H9 (cell line): ENCODE results near the gene TSPOAP1. TPM values are rescaled to one million over a fixed set of nuclear protein-coding genes. Genes with fewer than 3 reads are reported as not detected.

Experiments
- DNase-seq: peaks from one replicate; pipeline ENCODE4 v3.0.0-alpha.2; 2017
- H2AFZ ChIP-seq: one replicate; pipeline ENCODE4 v1.6.1; 2013; ENCODE audit warnings: mild to moderate bottlenecking, low read length, control low read depth, moderate library complexity
- H2AK5ac ChIP-seq: 2 replicates; pipeline ENCODE4 v1.6.1; 2013; ENCODE audit warnings: low read length, control low read depth, mixed read lengths; ENCODE audit not compliant: insufficient read length
- H2BK120ac ChIP-seq: one replicate; pipeline ENCODE4 v1.6.1; 2013; ENCODE audit warnings: low read depth, mild to moderate bottlenecking, low read length, control low read depth, inconsistent platforms; ENCODE audit not compliant: poor library complexity, severe bottlenecking
- H2BK12ac ChIP-seq: 2 replicates; pipeline ENCODE4 v1.6.1; 2013; ENCODE audit warnings: low read length, control low read depth, mixed read lengths, low read depth; ENCODE audit not compliant: insufficient read length
- H2BK15ac ChIP-seq: 2 replicates; pipeline ENCODE4 v1.6.1; 2013; ENCODE audit warnings: low read depth, low read length, control low read depth
- H2BK20ac ChIP-seq: one replicate; pipeline ENCODE4 v1.6.1; 2013; ENCODE audit warnings: low read depth, mild to moderate bottlenecking, low read length, control low read depth, inconsistent platforms; ENCODE audit not compliant: poor library complexity, severe bottlenecking
- H2BK5ac ChIP-seq: 2 replicates; pipeline ENCODE4 v1.6.1; 2013; ENCODE audit warnings: low read length, control low read depth, mixed read lengths; ENCODE audit not compliant: insufficient read length
- H3K14ac ChIP-seq: 2 replicates; pipeline ENCODE4 v1.6.1; 2013; ENCODE audit warnings: low read length, control low read depth; ENCODE audit not compliant: insufficient read depth
- H3K18ac ChIP-seq: 2 replicates; pipeline ENCODE4 v1.6.1; 2013; ENCODE audit warnings: low read depth, mild to moderate bottlenecking, mixed read lengths, low read length, control low read depth; ENCODE audit not compliant: insufficient read length
- H3K23ac ChIP-seq: 2 replicates; pipeline ENCODE4 v1.6.1; 2013; ENCODE audit warnings: low read length, control low read depth, mixed read lengths, low read depth; ENCODE audit not compliant: insufficient read length
- H3K23me2 ChIP-seq: 2 replicates; pipeline ENCODE4 v1.6.1; 2013; ENCODE audit warnings: low read depth, mild to moderate bottlenecking, mixed read lengths, low read length, control low read depth; ENCODE audit not compliant: insufficient read length, poor library complexity, severe bottlenecking
- H3K27ac ChIP-seq: 2 replicates; pipeline ENCODE4 v1.5.1; 2013; ENCODE audit warnings: low read length, control low read depth, mixed read lengths, low read depth; ENCODE audit not compliant: insufficient read length
- H3K27me3 ChIP-seq: 2 replicates; pipeline ENCODE4 v1.6.1; 2013; ENCODE audit warnings: low read length, control low read depth, inconsistent platforms; ENCODE audit not compliant: insufficient read depth
- H3K4ac ChIP-seq: 2 replicates; pipeline ENCODE4 v1.6.1; 2013; ENCODE audit warnings: low read depth, mild to moderate bottlenecking, control low read depth, inconsistent platforms, low read length, moderate library complexity
- H3K4me1 ChIP-seq: 2 replicates; pipeline ENCODE4 v1.6.1; 2013; ENCODE audit warnings: low read length, control low read depth, inconsistent platforms; ENCODE audit not compliant: insufficient read depth
- H3K4me2 ChIP-seq: 2 replicates; pipeline ENCODE4 v1.6.1; 2013; ENCODE audit warnings: low read length, control low read depth, mixed read lengths; ENCODE audit not compliant: insufficient read length, insufficient read depth
- H3K56ac ChIP-seq: 2 replicates; pipeline ENCODE4 v1.6.1; 2013; ENCODE audit warnings: low read depth, mild to moderate bottlenecking, mixed read lengths, low read length, control low read depth; ENCODE audit not compliant: insufficient read length
- H3K79me1 ChIP-seq: 2 replicates; pipeline ENCODE4 v1.6.1; 2013; ENCODE audit warnings: low read depth, mild to moderate bottlenecking, moderate library complexity, low read length, control low read depth, inconsistent platforms; ENCODE audit not compliant: insufficient read depth, poor library complexity, severe bottlenecking
- H3K79me2 ChIP-seq: 2 replicates; pipeline ENCODE4 v1.6.1; 2013; ENCODE audit warnings: low read length, control low read depth, inconsistent platforms; ENCODE audit not compliant: insufficient read depth
- H3K9ac ChIP-seq: 2 replicates; pipeline ENCODE4 v1.6.1; 2013; ENCODE audit warnings: low read length, control low read depth, mixed read lengths; ENCODE audit not compliant: insufficient read length; ENCODE audit errors: extremely low read depth
- H3K9me3 ChIP-seq: one replicate; pipeline ENCODE4 v1.6.1; 2013; ENCODE audit warnings: low read depth, low read length, inconsistent platforms; ENCODE audit not compliant: control insufficient read depth
- H3T11ph ChIP-seq: one replicate; pipeline ENCODE4 v1.6.1; 2013; ENCODE audit warnings: mild to moderate bottlenecking, low read length, control low read depth, inconsistent platforms
- H4K20me1 ChIP-seq: one replicate; pipeline ENCODE4 v1.6.1; 2013; ENCODE audit not compliant: control insufficient read depth, insufficient read length, insufficient read depth
- H4K5ac ChIP-seq: 2 replicates; pipeline ENCODE4 v1.6.1; 2013; ENCODE audit warnings: low read depth, mild to moderate bottlenecking, mixed read lengths, low read length, control low read depth; ENCODE audit not compliant: insufficient read length
- H4K8ac ChIP-seq: replicated peaks from 2 replicates; pipeline ENCODE4 v1.6.1; 2013; ENCODE audit warnings: low read length, control low read depth, mixed read lengths, low read depth; ENCODE audit not compliant: insufficient read length
- H4K91ac ChIP-seq: 2 replicates; pipeline ENCODE4 v1.6.1; 2013; ENCODE audit warnings: low read depth, mild to moderate bottlenecking, moderate library complexity, mixed read lengths, low read length, control low read depth; ENCODE audit not compliant: insufficient read length
- H3K27ac Mint-ChIP-seq, 3 experiments: 2 replicates in 2 of 3; 3 replicates in 1 of 3; pipeline ENCODE4 v1.8.0; 2020 to 2021; ENCODE audit warnings: mixed read lengths in 3 of 3, mild to moderate bottlenecking in 1 of 3, moderate library complexity in 1 of 3
- H3K27me3 Mint-ChIP-seq: 2 replicates; pipeline ENCODE4 v1.8.0; 2021; ENCODE audit warnings: low read depth, mild to moderate bottlenecking, moderate library complexity, mixed read lengths
- H3K36me3 Mint-ChIP-seq, 3 experiments: 2 replicates in 2 of 3; 3 replicates in 1 of 3; pipeline ENCODE4 v1.8.0; 2020 to 2021; ENCODE audit warnings: low read depth in 3 of 3, mixed read lengths in 3 of 3; ENCODE audit not compliant: insufficient read depth in 1 of 3
- H3K4me1 Mint-ChIP-seq, 2 experiments: 2 replicates each; pipeline ENCODE4 v1.8.0; 2020; ENCODE audit warnings: mixed read lengths in 2 of 2
- H3K4me3 Mint-ChIP-seq, 2 experiments: 2 replicates in 1 of 2; 3 replicates in 1 of 2; pipeline ENCODE4 v1.8.0; 2020 to 2021; ENCODE audit warnings: mild to moderate bottlenecking in 2 of 2, mixed read lengths in 2 of 2, moderate library complexity in 1 of 2
- H3K9me3 Mint-ChIP-seq, 2 experiments: 2 replicates in 1 of 2; 3 replicates in 1 of 2; pipeline ENCODE4 v1.8.0; 2020; ENCODE audit warnings: mild to moderate bottlenecking in 2 of 2, mixed read lengths in 2 of 2, moderate library complexity in 1 of 2
- CTCF ChIP-seq: fragments of 200-600 bp; sonication (generic); conservative IDR thresholded peaks from 3 replicates; pipeline ENCODE4 v1.8.0; 2021; ENCODE audit warnings: antibody characterized with exemption, mild to moderate bottlenecking
- WGBS: extraction: QIAGEN DNeasy Blood & Tissue Kit; methylation state at CpG from one replicate; pipeline ENCODE4 v1.1.7; 2013; ENCODE audit warnings: missing lambda C conversion rate, low lambda C conversion rate, mixed read lengths; ENCODE audit not compliant: insufficient read length; ENCODE audit errors: extremely low coverage; 5-methylcytosine and 5-hydroxymethylcytosine counted together
- total RNA-seq: library from RNA; stranded (reverse); gene quantifications from 2 replicates; pipeline ENCODE4 v1.2.1, GENCODE V29; 2021

Gene TSPOAP1
- total RNA-seq, 1 experiment from 2014 or later, result 17.3 TPM

GRCh38 chr17:58312829-58313228, 15.8 kb downstream of the TSPOAP1 start:
- no peaks in the 10 kb centered on the region for H3K9me3 Mint-ChIP-seq
- Histone ChIP-seq H2AFZ (no peak overlapping the region), H3K79me2 (no peaks in the 10 kb centered on the region), H3K23ac (no peak overlapping the region), H3K27ac (no peak overlapping the region), H2BK5ac (no peak overlapping the region), H2BK20ac (no peak overlapping the region), H4K8ac (no peak overlapping the region), H3K14ac (no peak overlapping the region), H2BK12ac (no peak overlapping the region), H3K56ac (no peak overlapping the region), H3K4me2 (no peak overlapping the region), H3T11ph (no peak overlapping the region), H3K23me2 (no peaks in the 10 kb centered on the region), H2BK120ac (no peak overlapping the region), H3K9ac (no peak overlapping the region), H4K91ac (no peak overlapping the region), H4K5ac (no peak overlapping the region), H2AK5ac (no peak overlapping the region), H3K27me3 (no peaks in the 10 kb centered on the region), H3K18ac (no peak overlapping the region), H3K79me1 (no peaks in the 10 kb centered on the region), H3K4me1 (no peaks in the 10 kb centered on the region), H3K4ac (no peak overlapping the region), H4K20me1 (no peaks in the 10 kb centered on the region), H2BK15ac (no peak overlapping the region), H3K9me3 (no peaks in the 10 kb centered on the region)
- H3K4me3 Mint-ChIP-seq, result no peak overlapping the region; a peak in 1 of 5 replicates
- peaks cover 2% of the 10 kb centered on the region; the same call in 1 of the 2 replicates for H3K27me3 Mint-ChIP-seq
- TF ChIP-seq CTCF, result no peak
- no CpG with 5 or more reads among the region's 1 CpG for whole genome bisulfite sequencing
- H3K27ac Mint-ChIP-seq, result no peak overlapping the region; a peak in 1 of 7 replicates
- peaks cover 3 to 16% of the 10 kb centered on the region in 2 experiments; a peak in 3 of 4 replicates for H3K4me1 Mint-ChIP-seq
- DNase-seq, result no peak
- H3K36me3 Mint-ChIP-seq, result no peaks in the 10 kb centered on the region
